Measurements from ENCODE around the gene PGLYRP1.

Gene PGLYRP1

DNA sequence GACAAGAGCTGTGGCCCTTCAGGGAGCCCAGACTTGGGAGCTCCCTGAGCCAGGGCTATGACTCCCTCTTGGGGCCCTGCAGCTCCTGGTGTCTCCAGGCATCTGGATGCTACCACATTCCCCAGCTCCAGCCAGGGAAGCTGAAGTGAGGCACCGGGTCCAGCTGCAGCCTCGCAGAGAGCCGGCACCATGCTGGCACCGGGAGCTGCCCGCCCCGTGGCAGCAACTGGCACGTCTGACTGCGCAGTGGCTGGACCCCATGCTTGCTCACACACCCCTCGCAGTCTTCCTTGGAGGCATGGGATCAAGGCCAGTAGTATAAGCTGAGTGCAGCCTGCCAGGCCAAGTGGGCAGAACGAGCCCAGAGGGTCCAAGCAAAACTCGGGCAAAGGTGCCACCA is 10.5 kb upstream of the PGLYRP1 start:
- DNase-seq (ENCODE audit: low read depth), result no peak
- no peak overlapping the region for H3K4me3 ChIP-seq (ENCODE audit: low read length)
- TF ChIP-seq, protein P1, sequence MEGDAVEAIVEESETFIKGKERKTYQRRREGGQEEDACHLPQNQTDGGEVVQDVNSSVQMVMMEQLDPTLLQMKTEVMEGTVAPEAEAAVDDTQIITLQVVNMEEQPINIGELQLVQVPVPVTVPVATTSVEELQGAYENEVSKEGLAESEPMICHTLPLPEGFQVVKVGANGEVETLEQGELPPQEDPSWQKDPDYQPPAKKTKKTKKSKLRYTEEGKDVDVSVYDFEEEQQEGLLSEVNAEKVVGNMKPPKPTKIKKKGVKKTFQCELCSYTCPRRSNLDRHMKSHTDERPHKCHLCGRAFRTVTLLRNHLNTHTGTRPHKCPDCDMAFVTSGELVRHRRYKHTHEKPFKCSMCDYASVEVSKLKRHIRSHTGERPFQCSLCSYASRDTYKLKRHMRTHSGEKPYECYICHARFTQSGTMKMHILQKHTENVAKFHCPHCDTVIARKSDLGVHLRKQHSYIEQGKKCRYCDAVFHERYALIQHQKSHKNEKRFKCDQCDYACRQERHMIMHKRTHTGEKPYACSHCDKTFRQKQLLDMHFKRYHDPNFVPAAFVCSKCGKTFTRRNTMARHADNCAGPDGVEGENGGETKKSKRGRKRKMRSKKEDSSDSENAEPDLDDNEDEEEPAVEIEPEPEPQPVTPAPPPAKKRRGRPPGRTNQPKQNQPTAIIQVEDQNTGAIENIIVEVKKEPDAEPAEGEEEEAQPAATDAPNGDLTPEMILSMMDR (conservative IDR thresholded peaks at IDR 0.05; ENCODE audit: low read length), result no peak

DNA sequence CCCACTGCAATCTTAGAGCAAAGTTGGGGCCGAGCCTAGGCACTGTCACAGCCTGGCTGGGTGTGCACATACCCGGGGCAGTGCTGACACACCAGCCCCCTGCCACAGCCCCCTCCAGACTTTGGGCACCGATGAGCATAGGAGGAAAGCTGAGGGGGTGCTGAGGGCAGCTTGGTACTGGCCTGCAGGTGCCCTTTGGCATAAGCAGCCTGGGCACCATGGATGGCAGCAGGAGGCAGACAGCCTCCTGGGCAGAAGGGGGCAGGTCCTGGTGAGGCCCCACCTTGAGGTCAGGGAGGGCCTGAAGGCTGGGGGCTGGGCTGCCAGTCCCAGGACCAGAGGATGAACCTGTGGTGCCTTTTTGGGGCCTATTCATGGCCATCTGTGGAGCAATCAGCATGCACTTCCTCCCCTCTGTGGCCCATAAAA is 9.8 kb upstream of the PGLYRP1 start:
- no peak overlapping the region for H3K4me3 ChIP-seq (ENCODE audit: low read length)
- no peak for DNase-seq (ENCODE audit: low read depth)
- TF ChIP-seq, protein P1 (conservative IDR thresholded peaks at IDR 0.05; ENCODE audit: low read length), result no peak

DNA sequence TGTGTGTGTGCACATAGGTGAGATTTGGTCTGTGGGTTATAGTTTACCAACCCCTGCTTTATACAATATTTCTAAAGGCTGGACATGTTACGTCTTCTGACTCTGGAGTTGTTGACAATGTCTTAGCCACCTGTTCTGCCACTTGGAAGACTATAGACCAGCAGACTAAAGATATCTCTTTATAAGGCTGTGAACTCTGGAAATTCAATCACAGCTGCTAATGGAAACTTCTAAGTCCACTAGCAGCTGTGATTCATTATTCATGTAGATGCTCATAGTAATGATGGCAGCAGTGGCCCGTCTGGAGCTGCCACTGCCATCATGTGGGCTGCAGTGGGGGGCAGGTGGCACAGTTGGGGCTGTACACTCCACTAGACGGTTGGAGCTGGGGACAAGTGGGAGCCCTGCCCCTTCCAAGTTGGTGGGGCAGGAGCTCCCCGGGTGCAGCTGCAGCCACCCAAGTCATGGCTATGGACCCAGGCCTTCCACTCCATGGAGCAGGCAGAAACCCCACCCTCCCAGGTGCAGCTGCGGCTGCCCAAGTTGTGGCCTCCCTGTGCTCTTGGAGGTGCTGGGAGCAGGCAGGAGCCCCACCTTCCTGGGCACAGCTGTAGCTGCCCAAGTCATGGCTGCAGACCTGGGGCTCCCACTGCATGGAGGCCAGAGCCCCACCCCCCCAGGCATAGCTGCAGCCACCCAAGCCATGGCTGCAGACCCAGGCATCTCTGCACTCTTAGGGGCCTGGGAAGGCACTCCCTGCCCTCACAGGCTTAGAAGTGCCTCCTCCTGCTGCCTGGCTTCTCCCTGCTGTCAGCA is 9.1 kb upstream of the PGLYRP1 start:
- no peak overlapping the region for H3K4me3 ChIP-seq (ENCODE audit: low read length)
- TF ChIP-seq, protein P1 (conservative IDR thresholded peaks at IDR 0.05; ENCODE audit: low read length), result no peak
- DNase-seq (ENCODE audit: low read depth), result no peak

DNA sequence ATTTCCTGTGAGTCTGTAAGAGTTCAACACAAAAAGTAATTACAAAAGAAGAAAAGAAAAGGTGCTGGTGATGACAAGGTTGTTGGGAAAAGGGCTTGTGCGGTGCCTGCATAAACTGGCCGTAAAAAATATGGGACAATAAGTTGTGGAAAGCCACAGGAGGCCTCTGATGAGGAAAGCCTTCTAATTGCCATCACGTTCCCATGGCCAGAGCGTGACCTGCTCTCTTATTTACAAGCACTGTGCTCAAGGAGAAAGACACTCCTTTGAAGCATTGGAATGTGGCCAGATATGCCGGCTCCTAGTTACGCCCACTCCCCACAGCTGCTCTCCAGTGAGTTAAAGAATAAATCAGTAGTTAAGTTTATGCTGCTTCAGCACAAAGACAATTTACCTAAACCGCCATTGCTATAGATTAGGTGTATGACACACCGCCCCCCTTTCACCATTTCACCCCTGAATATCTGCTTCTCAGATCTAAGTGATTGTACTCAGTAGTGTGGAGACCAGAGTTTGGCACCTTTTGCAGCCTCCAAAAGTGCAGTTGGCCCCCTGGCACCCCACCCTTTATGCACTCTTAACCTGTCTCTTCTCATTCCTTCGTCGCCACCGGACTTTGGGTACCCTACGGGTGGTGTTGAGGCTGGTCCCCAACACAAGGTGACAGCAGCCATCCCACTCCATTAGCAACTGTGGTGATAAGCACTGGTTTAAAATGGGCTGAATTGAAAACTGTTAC is 8.1 kb upstream of the PGLYRP1 start:
- DNase-seq (ENCODE audit: low read depth), result no peak
- H3K4me3 ChIP-seq (ENCODE audit: low read length), result no peak overlapping the region
- TF ChIP-seq, protein P1 (conservative IDR thresholded peaks at IDR 0.05; ENCODE audit: low read length), result no peak

DNA sequence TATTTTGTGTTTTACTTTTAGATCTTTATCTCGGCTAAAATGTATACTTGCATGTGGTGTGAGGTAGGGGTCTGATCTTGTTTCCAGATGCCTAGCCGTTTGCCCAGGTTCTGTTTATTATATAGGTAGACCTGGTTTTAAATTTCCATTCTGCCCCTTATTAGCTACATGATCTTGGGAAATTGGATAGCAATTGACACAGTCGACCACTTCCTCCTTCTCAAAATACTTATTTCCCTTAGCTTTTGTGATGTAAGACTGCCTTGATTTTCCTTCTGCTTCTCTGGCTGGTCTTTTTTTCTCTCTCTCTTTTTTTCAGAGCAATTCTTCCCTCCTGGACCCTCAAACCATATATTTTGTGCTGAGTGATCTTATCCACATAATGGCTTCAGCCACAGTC is 3.0 kb upstream of the PGLYRP1 start:
- TF ChIP-seq, protein P1 (conservative IDR thresholded peaks at IDR 0.05; ENCODE audit: low read length), result no peak
- no peak overlapping the region for H3K4me3 ChIP-seq (ENCODE audit: low read length)
- no peak for DNase-seq (ENCODE audit: low read depth)

DNA sequence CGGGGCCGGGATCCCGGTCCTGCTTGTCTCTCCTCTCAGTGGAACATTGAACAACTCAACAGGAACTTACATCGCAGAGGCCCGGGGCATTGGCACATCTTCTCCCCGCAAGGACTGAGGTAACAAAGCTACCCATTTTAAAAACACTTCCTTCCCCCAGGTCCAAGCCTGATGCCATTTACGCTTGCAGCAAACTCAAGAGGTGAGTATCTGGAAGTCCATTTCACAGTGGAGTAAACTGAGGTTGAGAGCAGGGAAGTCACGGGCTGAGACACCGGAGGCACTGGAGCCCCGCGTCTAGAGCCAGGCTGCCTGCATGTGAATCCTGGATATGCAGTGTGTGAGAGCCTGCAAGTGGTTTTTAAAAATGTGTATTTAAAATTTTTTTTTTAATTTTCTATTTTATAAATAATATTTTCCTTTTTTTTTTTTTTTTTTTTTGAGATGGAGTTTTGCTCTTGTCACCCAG is 492 bp upstream of the PGLYRP1 start:
- TF ChIP-seq, protein P1 (conservative IDR thresholded peaks at IDR 0.05; ENCODE audit: low read length), result no peak
- DNase-seq (ENCODE audit: low read depth), result no peak
- H3K4me3 ChIP-seq (ENCODE audit: low read length), result no peak overlapping the region

All from AG10803 (cell line).